OCI-LY1 (cell line): ENCODE measurements around the gene QPRT.
"Not testable (repeated sequence)": the region's sequence is repeated elsewhere in the genome, so short reads cannot be mapped to it uniquely, and the experiment has no call there.

Experiments
- H2AFZ ChIP-seq: fragments of 200-600 bp; sonication (generic), shearing (Covaris generic); 2 replicates; pipeline ENCODE4 v1.6.0; 2014; ENCODE audit warnings: antibody characterized with exemption, mild to moderate bottlenecking, low read length
- H3F3A ChIP-seq: fragments of 200-600 bp; sonication (generic), shearing (Covaris generic); 2 replicates; pipeline ENCODE4 v1.6.0; 2014; ENCODE audit warnings: mild to moderate bottlenecking, antibody characterized with exemption, low read length, moderate library complexity; ENCODE audit not compliant: insufficient read depth
- H3K27ac ChIP-seq: fragments of 200-600 bp; sonication (generic); 2 replicates; pipeline ENCODE4 v1.5.1; 2014; ENCODE audit warnings: low read length, mixed run types, mild to moderate bottlenecking, low read depth; ENCODE audit not compliant: poor library complexity, severe bottlenecking
- H3K27me3 ChIP-seq: fragments of 200-600 bp; sonication (generic); 2 replicates; pipeline ENCODE4 v1.6.0; 2014; ENCODE audit warnings: antibody characterized with exemption, mild to moderate bottlenecking, low read length, moderate library complexity; ENCODE audit not compliant: insufficient read depth
- H3K36me3 ChIP-seq: fragments of 200-600 bp; sonication (generic); 2 replicates; pipeline ENCODE4 v1.6.1; 2014; ENCODE audit warnings: mild to moderate bottlenecking, antibody characterized with exemption, low read length, moderate library complexity, mixed read lengths; ENCODE audit not compliant: insufficient read depth
- H3K4me1 ChIP-seq: fragments of 200-600 bp; sonication (generic); 2 replicates; pipeline ENCODE4 v1.5.1; 2014; ENCODE audit warnings: mild to moderate bottlenecking, low read length, moderate library complexity; ENCODE audit not compliant: insufficient read depth, severe bottlenecking
- H3K4me2 ChIP-seq: fragments of 200-600 bp; sonication (generic), shearing (Covaris generic); 2 replicates; pipeline ENCODE4 v1.6.1; 2014; ENCODE audit warnings: low read length
- H3K4me3 ChIP-seq: fragments of 200-600 bp; sonication (generic); 2 replicates; pipeline ENCODE4 v1.5.1; 2014; ENCODE audit warnings: low read length, low read depth, mild to moderate bottlenecking, mixed read lengths; ENCODE audit not compliant: poor library complexity, severe bottlenecking
- H3K79me2 ChIP-seq: fragments of 200-600 bp; shearing (Covaris generic); 2 replicates; pipeline ENCODE4 v1.6.1; 2016; ENCODE audit warnings: mixed run types, low read length, mixed read lengths; ENCODE audit not compliant: insufficient read depth
- H3K9ac ChIP-seq: fragments of 200-600 bp; sonication (generic), shearing (Covaris generic); 2 replicates; pipeline ENCODE4 v1.6.1; 2014; ENCODE audit warnings: mild to moderate bottlenecking, low read length, mixed read lengths
- H3K9me2 ChIP-seq: fragments of 200-600 bp; sonication (generic), shearing (Covaris generic); 2 replicates; pipeline ENCODE4 v1.6.1; 2014; ENCODE audit warnings: low read depth, mild to moderate bottlenecking, low read length, mixed read lengths
- H3K9me3 ChIP-seq: fragments of 200-600 bp; shearing (Covaris generic); 2 replicates; pipeline ENCODE4 v1.6.1; 2014; ENCODE audit warnings: low read length, mixed read lengths
- H4K20me1 ChIP-seq: fragments of 200-600 bp; sonication (generic), shearing (Covaris generic); 2 replicates; pipeline ENCODE4 v1.6.0; 2016; ENCODE audit warnings: mild to moderate bottlenecking, low read length; ENCODE audit not compliant: insufficient read depth
- CTCF ChIP-seq: fragments of 200-600 bp; sonication (generic), shearing (Covaris generic); IDR thresholded peaks from 2 replicates; pipeline ENCODE4 v1.5.1; 2017; ENCODE audit warnings: mild to moderate bottlenecking, antibody characterized with exemption, low read length, moderate library complexity, mixed read lengths
- EZH2 ChIP-seq: fragments of 200-600 bp; sonication (generic), shearing (Covaris generic); IDR thresholded peaks from 2 replicates; pipeline ENCODE4 v1.8.0; 2017; ENCODE audit warnings: borderline replicate concordance, mixed run types, mild to moderate bottlenecking, antibody characterized with exemption, low read length, moderate library complexity, mixed read lengths

Gene QPRT

GRCh38 chr16:29665294-29666077 is 13.5 kb upstream of the QPRT start:
- peak overlapping the region; percentile 84 for H3K4me2 ChIP-seq
- no peaks in the 10 kb centered on the region for H4K20me1 ChIP-seq
- H3K9me2 ChIP-seq, result no peaks in the 10 kb centered on the region
- peak overlapping the region; percentile 83 for H3K4me3 ChIP-seq
- no peak for TF ChIP-seq EZH2
- no peak for TF ChIP-seq CTCF
- peaks cover 32% of the 10 kb centered on the region for H3K79me2 ChIP-seq
- H3K9ac ChIP-seq, result peak overlapping the region; percentile 90
- no peaks in the 10 kb centered on the region for H3K9me3 ChIP-seq
- H3K36me3 ChIP-seq, result peaks cover 10% of the 10 kb centered on the region; the same call in 1 of the 2 replicates
- no peak overlapping the region for H2AFZ ChIP-seq
- peaks cover 55% of the 10 kb centered on the region for H3K4me1 ChIP-seq
- H3F3A ChIP-seq, result peaks cover 6% of the 10 kb centered on the region; the same call in 1 of the 2 replicates
- no peaks in the 10 kb centered on the region for H3K27me3 ChIP-seq
- peak overlapping the region; percentile 93 for H3K27ac ChIP-seq

GRCh38 chr16:29667322-29667610 is 11.7 kb upstream of the QPRT start:
- H2AFZ ChIP-seq, H3K9me2 ChIP-seq, H3K9me3 ChIP-seq, H3F3A ChIP-seq, H4K20me1 ChIP-seq, H3K27me3 ChIP-seq: not testable (repeated sequence)
- Histone ChIP-seq H3K27ac (peak overlapping the region; percentile 93), H3K4me1 (peaks cover 49% of the 10 kb centered on the region), H3K79me2 (peaks cover 32% of the 10 kb centered on the region), H3K4me2 (peak overlapping the region; percentile 84), H3K9ac (peak overlapping the region; percentile 90), H3K4me3 (peak overlapping the region; percentile 83), H3K36me3 (peaks cover 17% of the 10 kb centered on the region)

- Histone ChIP-seq H3F3A (no peaks in the 10 kb centered on the region), H3K79me2 (peaks cover 32% of the 10 kb centered on the region), H3K4me1 (peaks cover 44% of the 10 kb centered on the region)
Measured at GRCh38 chr16:29667755-29668154, 11.2 kb upstream of the QPRT start.

More at GRCh38 chr16:29667755-29668154, 11.2 kb upstream of the QPRT start:
- H3K9ac ChIP-seq, result peak overlapping the region; percentile 90; the same call in 1 of the 2 replicates
- TF ChIP-seq EZH2 (no peak), CTCF (no peak)
- H2AFZ ChIP-seq, result no peak overlapping the region
- H4K20me1 ChIP-seq, result no peaks in the 10 kb centered on the region
- no peaks in the 10 kb centered on the region for H3K9me2 ChIP-seq
- H3K36me3 ChIP-seq, result peaks cover 17% of the 10 kb centered on the region
- no peaks in the 10 kb centered on the region for H3K9me3 ChIP-seq
- H3K4me2 ChIP-seq, result no peak overlapping the region; the same call in 1 of the 2 replicates
- no peaks in the 10 kb centered on the region for H3K27me3 ChIP-seq
- peak overlapping the region; percentile 93 for H3K27ac ChIP-seq
- peak overlapping the region; percentile 83 for H3K4me3 ChIP-seq
